ENCODE results near the gene DDAH1.

Gene DDAH1

DNA sequence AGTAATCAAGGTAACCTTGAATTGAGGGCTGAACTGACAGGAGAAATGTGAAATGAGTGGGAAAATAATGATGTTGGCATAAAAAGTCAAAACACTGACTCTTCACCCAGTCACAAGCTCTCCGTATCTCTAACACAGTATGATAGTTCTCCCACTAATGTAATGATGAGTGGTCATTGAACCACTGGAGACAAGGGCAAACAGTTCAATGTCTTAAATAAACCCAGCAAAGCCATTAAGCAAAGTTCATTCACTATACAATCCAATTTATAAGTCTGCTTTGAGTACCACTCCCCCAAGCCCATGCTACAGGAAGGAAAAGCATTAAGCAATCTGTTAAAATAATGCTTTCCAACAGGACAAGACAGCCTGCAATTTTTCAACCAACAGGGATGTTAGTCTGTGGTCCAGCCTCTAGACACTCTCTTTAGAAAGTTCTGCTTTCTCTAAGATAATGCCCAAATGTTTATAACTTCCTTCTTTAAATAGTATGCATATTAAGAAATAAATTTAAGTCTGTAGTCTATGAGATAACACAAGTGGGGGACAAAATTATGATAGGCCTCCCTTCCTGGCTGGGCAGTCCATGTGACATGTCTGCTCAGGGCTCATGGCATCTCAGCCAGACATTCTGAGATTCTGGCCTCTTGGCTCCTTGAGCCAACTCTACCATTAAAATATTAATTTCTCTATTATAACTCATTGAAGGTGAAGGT, 25.5 kb upstream of the DDAH1 start:
- H3K27ac ChIP-seq (ENCODE audit: low read depth, low read length) = no peak overlapping the region
- H3K79me2 ChIP-seq (ENCODE audit: control insufficient read depth, insufficient read depth, low read length, unreplicated experiment) = peaks cover 3% of the 10 kb centered on the region
- peaks cover 4% of the 10 kb centered on the region; the same call in 1 of the 2 replicates for H3K36me3 ChIP-seq (ENCODE audit: insufficient read depth, low read length)
- H2AFZ ChIP-seq (ENCODE audit: low read length, unreplicated experiment) = no peak overlapping the region
- peaks cover 19% of the 10 kb centered on the region for H3K4me1 ChIP-seq (ENCODE audit: control insufficient read depth, insufficient read depth, low read length, unreplicated experiment)
- no peaks in the 10 kb centered on the region for H3K27me3 ChIP-seq (ENCODE audit: insufficient read depth, low read length)
- no peak overlapping the region for H3K4me3 ChIP-seq (ENCODE audit: low read depth, low read length)

DNA sequence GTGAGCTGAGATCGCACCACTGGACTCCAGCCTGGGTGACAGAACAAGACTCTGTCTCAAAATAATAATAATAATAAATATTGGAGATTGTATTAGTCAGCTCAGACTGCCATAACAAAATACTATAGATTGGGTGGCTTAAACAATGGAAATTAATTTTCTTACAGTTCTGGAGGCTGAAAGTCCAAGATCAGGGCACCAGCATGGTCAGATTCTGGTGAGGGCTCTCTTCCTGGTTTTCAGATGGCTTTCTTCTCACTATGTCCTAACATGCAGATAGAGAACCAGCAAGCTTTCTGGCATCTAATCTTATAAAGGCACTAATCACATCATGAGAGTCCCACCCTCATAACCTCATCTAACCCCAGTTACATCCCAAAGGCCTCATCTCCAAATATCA, 23.2 kb upstream of the DDAH1 start:
- H2AFZ ChIP-seq (ENCODE audit: low read length, unreplicated experiment) = no peak overlapping the region
- H3K36me3 ChIP-seq (ENCODE audit: insufficient read depth, low read length) = peaks cover 4% of the 10 kb centered on the region; the same call in 1 of the 2 replicates
- no peaks in the 10 kb centered on the region for H3K27me3 ChIP-seq (ENCODE audit: insufficient read depth, low read length)
- peaks cover 19% of the 10 kb centered on the region for H3K4me1 ChIP-seq (ENCODE audit: control insufficient read depth, insufficient read depth, low read length, unreplicated experiment)
- H3K27ac ChIP-seq (ENCODE audit: low read depth, low read length) = no peak overlapping the region
- no peak overlapping the region for H3K4me3 ChIP-seq (ENCODE audit: low read depth, low read length)
- no peaks in the 10 kb centered on the region for H3K79me2 ChIP-seq (ENCODE audit: control insufficient read depth, insufficient read depth, low read length, unreplicated experiment)

DNA sequence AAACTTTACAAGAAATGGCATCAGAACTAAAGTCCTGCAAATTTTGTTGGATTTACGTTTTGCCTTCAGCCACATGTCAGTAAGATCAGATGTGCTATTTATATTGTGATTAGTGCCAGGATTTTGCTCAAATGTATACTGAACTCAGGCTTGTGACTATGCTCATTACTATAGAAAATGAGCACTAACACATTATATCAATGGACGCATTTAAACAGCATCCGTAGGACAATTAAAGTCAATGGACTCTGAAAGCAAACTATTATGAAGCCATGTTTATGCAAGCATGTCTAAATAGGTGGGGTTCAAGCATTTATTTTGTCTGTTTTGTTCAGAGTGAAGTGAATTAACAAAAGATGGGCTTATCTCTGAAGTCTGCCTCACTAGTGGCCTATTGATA, 20.6 kb upstream of the DDAH1 start:
- H3K4me1 ChIP-seq (ENCODE audit: control insufficient read depth, insufficient read depth, low read length, unreplicated experiment) = peaks cover 19% of the 10 kb centered on the region
- H3K79me2 ChIP-seq (ENCODE audit: control insufficient read depth, insufficient read depth, low read length, unreplicated experiment) = no peaks in the 10 kb centered on the region

DNA sequence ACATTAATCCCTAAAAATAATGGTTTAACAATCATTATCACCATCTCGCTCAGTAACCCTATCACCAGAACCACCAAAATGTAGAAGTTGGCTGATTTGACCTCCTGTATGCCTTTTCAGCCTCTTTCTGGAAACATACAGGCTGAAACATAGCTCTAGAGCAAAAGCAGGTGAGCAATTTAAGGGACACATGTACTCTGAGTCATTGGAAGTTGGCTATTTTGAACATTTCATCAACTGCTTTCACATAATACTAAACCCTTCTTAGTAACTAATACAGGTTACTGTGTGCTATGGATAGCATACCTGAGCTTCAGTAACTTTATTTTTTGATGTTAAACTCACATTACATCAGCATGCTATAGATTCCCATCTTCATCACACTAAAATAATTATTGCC, 19.8 kb upstream of the DDAH1 start:
- H3K27ac ChIP-seq (ENCODE audit: low read depth, low read length) = no peak overlapping the region
- peaks cover 19% of the 10 kb centered on the region for H3K4me1 ChIP-seq (ENCODE audit: control insufficient read depth, insufficient read depth, low read length, unreplicated experiment)
- no peak overlapping the region for H2AFZ ChIP-seq (ENCODE audit: low read length, unreplicated experiment)
- no peaks in the 10 kb centered on the region for H3K27me3 ChIP-seq (ENCODE audit: insufficient read depth, low read length)
- H3K4me3 ChIP-seq (ENCODE audit: low read depth, low read length) = no peak overlapping the region
- H3K36me3 ChIP-seq (ENCODE audit: insufficient read depth, low read length) = peaks cover 8% of the 10 kb centered on the region; the same call in 1 of the 2 replicates
- H3K79me2 ChIP-seq (ENCODE audit: control insufficient read depth, insufficient read depth, low read length, unreplicated experiment) = no peaks in the 10 kb centered on the region

More for the DNA sequence above, 20.6 kb upstream of the DDAH1 start:
- Histone ChIP-seq H3K4me3 (ENCODE audit: low read depth, low read length) (no peak overlapping the region), H2AFZ (ENCODE audit: low read length, unreplicated experiment) (no peak overlapping the region), H3K27me3 (ENCODE audit: insufficient read depth, low read length) (no peaks in the 10 kb centered on the region), H3K27ac (ENCODE audit: low read depth, low read length) (no peak overlapping the region), H3K36me3 (ENCODE audit: insufficient read depth, low read length) (peaks cover 4% of the 10 kb centered on the region; the same call in 1 of the 2 replicates)

DNA sequence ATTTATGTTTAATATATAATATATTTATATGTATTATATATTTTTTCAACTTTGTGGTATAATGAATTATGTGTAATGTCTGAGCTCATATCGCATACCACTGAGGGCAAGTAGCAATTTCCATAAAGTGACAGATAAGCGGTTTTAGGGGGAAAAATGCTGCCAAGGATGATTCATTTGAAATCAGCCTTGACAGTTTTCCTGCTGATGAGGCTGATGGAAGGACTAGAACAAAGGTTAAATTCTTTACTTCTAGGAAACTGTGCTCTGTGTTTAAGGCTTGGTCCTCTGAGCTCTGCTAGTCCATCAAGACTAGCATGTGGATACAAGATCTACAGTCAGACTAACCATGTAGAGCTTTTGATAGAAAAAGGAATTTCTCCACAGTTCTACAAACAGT, 19.3 kb upstream of the DDAH1 start:
- no peaks in the 10 kb centered on the region for H3K79me2 ChIP-seq (ENCODE audit: control insufficient read depth, insufficient read depth, low read length, unreplicated experiment)
- no peaks in the 10 kb centered on the region for H3K27me3 ChIP-seq (ENCODE audit: insufficient read depth, low read length)
- H3K36me3 ChIP-seq (ENCODE audit: insufficient read depth, low read length) = peaks cover 11% of the 10 kb centered on the region; the same call in 1 of the 2 replicates
- peaks cover 19% of the 10 kb centered on the region for H3K4me1 ChIP-seq (ENCODE audit: control insufficient read depth, insufficient read depth, low read length, unreplicated experiment)
- H3K4me3 ChIP-seq (ENCODE audit: low read depth, low read length) = no peak overlapping the region
- no peak overlapping the region for H2AFZ ChIP-seq (ENCODE audit: low read length, unreplicated experiment)
- H3K27ac ChIP-seq (ENCODE audit: low read depth, low read length) = no peak overlapping the region

DNA sequence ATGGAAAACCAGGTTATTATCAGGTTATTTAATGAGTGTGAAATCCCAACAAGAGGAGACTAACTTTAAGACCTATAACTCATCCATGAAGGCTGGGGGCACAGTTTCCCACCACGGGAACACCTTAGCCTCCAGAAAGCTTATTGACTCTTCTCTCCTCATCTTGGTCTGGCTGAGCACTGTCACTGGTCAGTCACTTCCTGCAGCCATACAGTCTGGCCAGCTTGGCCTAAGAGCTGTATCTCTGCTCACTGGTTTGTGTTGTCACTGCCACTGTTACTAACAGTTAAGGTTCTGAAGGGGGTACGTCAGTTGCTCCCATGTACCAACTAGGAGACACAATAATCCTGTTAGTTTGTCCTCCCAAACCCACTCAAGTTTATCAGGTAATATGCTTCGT, 16.7 kb upstream of the DDAH1 start:
- H3K27me3 ChIP-seq (ENCODE audit: insufficient read depth, low read length) = no peaks in the 10 kb centered on the region
- peaks cover 19% of the 10 kb centered on the region for H3K4me1 ChIP-seq (ENCODE audit: control insufficient read depth, insufficient read depth, low read length, unreplicated experiment)
- no peak overlapping the region for H3K27ac ChIP-seq (ENCODE audit: low read depth, low read length)
- no peaks in the 10 kb centered on the region for H3K79me2 ChIP-seq (ENCODE audit: control insufficient read depth, insufficient read depth, low read length, unreplicated experiment)
- no peak overlapping the region for H2AFZ ChIP-seq (ENCODE audit: low read length, unreplicated experiment)
- 0 out of 2 replicates have a peak, but pooled peaks cover 7% of the 10 kb centered on the region for H3K36me3 ChIP-seq (ENCODE audit: insufficient read depth, low read length)
- H3K4me3 ChIP-seq (ENCODE audit: low read depth, low read length) = no peak overlapping the region

DNA sequence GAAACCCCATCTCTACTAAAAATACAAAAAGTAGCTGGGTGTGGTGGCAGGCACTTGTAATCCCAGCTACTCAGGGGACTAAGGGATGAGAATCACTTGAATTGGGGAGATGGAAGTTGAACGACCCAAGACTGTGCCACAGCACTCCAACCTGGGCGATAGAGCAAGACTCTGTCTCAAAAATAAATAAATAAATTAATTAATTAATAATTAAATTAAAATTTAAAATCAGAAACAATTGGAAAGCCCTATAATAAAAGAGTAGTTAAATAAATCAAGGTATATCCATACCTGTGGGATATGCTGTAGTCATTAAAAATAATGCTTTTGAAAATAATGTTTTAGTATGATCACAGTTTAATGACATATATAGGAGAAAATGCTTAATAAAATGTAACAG, 15.6 kb upstream of the DDAH1 start:
- no peak overlapping the region for H2AFZ ChIP-seq (ENCODE audit: low read length, unreplicated experiment)
- H3K27ac ChIP-seq (ENCODE audit: low read depth, low read length) = no peak overlapping the region
- H3K27me3 ChIP-seq (ENCODE audit: insufficient read depth, low read length) = no peaks in the 10 kb centered on the region
- H3K4me1 ChIP-seq (ENCODE audit: control insufficient read depth, insufficient read depth, low read length, unreplicated experiment) = peaks cover 16% of the 10 kb centered on the region
- H3K4me3 ChIP-seq (ENCODE audit: low read depth, low read length) = no peak overlapping the region
- no peaks in the 10 kb centered on the region for H3K79me2 ChIP-seq (ENCODE audit: control insufficient read depth, insufficient read depth, low read length, unreplicated experiment)
- H3K36me3 ChIP-seq (ENCODE audit: insufficient read depth, low read length) = 0 out of 2 replicates have a peak, but pooled peaks cover 7% of the 10 kb centered on the region

DNA sequence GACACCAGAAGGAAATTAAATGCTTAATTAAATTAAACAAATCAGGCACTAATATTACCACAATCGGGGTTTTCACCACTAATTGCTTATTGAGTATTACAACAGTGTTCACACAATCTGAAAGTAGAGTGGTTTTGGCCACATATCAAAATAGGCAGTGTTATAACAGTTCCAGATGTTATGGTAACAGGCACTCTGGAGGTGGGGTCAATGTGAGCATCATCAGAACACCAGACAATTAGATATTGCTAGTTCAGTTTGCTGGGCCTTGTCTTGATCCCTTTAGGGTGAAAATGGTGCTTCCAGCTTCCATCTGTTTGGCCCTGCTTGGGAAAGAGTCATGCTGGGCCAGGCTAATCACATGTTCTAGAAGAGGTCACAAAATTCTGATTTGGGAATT, 14.5 kb upstream of the DDAH1 start:
- no peak overlapping the region for H3K27ac ChIP-seq (ENCODE audit: low read depth, low read length)
- H3K4me1 ChIP-seq (ENCODE audit: control insufficient read depth, insufficient read depth, low read length, unreplicated experiment) = peaks cover 6% of the 10 kb centered on the region
- no peaks in the 10 kb centered on the region for H3K27me3 ChIP-seq (ENCODE audit: insufficient read depth, low read length)
- H3K79me2 ChIP-seq (ENCODE audit: control insufficient read depth, insufficient read depth, low read length, unreplicated experiment) = no peaks in the 10 kb centered on the region
- H3K4me3 ChIP-seq (ENCODE audit: low read depth, low read length) = no peak overlapping the region
- H3K36me3 ChIP-seq (ENCODE audit: insufficient read depth, low read length) = peaks cover 11% of the 10 kb centered on the region; the same call in 1 of the 2 replicates
- no peak overlapping the region for H2AFZ ChIP-seq (ENCODE audit: low read length, unreplicated experiment)

DNA sequence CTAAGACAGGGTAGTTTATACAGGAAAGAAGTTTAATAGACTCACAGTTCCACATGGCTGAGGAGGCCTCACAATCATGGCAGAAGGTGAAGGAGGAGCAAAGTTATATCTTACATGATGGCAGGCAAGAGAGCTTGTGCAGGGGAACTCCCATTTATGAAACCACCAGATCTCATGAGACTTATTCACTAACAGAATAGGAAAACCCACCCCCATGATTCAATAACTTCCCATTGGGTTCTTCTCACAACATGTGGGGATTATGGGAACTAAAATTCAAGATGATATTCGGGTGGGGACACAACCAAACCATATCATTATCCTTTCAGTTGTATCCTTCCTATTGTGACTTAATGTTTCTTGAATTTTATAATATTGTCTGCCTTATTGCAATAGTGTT, 13.4 kb upstream of the DDAH1 start:
- no peak overlapping the region for H2AFZ ChIP-seq (ENCODE audit: low read length, unreplicated experiment)
- H3K27ac ChIP-seq (ENCODE audit: low read depth, low read length) = no peak overlapping the region
- H3K4me3 ChIP-seq (ENCODE audit: low read depth, low read length) = no peak overlapping the region
- H3K79me2 ChIP-seq (ENCODE audit: control insufficient read depth, insufficient read depth, low read length, unreplicated experiment) = no peaks in the 10 kb centered on the region
- peaks cover 11% of the 10 kb centered on the region; the same call in 1 of the 2 replicates for H3K36me3 ChIP-seq (ENCODE audit: insufficient read depth, low read length)
- H3K27me3 ChIP-seq (ENCODE audit: insufficient read depth, low read length) = no peaks in the 10 kb centered on the region
- H3K4me1 ChIP-seq (ENCODE audit: control insufficient read depth, insufficient read depth, low read length, unreplicated experiment) = no peaks in the 10 kb centered on the region

DNA sequence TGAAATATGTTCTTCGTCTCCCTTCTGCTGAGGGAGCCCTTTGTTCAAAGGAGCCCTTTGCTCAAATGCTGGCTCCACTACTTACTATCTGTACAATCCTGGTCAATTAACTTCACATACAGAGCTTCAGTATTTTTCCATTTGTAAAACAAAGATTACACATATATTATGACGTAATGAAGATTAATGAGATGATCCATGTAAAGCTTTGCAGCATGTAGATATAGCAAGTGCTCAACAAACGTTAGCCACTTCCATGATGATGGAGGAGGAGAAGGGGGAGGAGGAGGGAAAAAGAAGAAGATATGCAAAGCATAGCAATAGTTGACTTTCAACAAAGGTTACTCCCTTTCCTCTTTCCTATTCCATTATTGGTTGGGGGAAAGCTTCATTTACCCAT, 10.1 kb upstream of the DDAH1 start:
- no peak overlapping the region for H3K4me3 ChIP-seq (ENCODE audit: low read depth, low read length)
- H3K79me2 ChIP-seq (ENCODE audit: control insufficient read depth, insufficient read depth, low read length, unreplicated experiment) = no peaks in the 10 kb centered on the region
- H3K27me3 ChIP-seq (ENCODE audit: insufficient read depth, low read length) = no peaks in the 10 kb centered on the region
- no peak overlapping the region for H3K27ac ChIP-seq (ENCODE audit: low read depth, low read length)
- no peaks in the 10 kb centered on the region for H3K4me1 ChIP-seq (ENCODE audit: control insufficient read depth, insufficient read depth, low read length, unreplicated experiment)
- no peak overlapping the region for H2AFZ ChIP-seq (ENCODE audit: low read length, unreplicated experiment)
- peaks cover 16% of the 10 kb centered on the region; the same call in 1 of the 2 replicates for H3K36me3 ChIP-seq (ENCODE audit: insufficient read depth, low read length)

DNA sequence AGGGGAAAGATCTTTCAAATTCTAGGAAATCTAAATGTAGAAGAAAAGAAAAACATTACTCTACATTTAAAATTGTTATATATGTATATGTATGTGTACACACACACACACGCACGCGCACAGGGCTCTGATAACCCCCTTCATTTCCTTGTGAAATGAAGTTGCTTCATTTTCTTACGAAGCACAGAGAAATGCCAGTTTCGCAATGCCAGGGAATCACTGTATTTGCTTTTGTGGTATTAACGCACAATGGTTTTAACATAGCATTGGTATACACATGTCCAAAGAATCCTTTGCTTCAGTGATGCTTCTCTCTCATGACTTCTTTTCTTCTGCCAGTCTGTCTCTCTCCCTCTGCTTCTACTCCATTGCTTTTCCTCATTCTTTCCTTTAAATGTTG, 8.4 kb upstream of the DDAH1 start:
- H3K79me2 ChIP-seq (ENCODE audit: control insufficient read depth, insufficient read depth, low read length, unreplicated experiment) = no peaks in the 10 kb centered on the region

More for the DNA sequence above, 8.4 kb upstream of the DDAH1 start:
- H3K4me1 ChIP-seq (ENCODE audit: control insufficient read depth, insufficient read depth, low read length, unreplicated experiment) = no peaks in the 10 kb centered on the region
- H3K4me3 ChIP-seq (ENCODE audit: low read depth, low read length) = no peak overlapping the region
- H2AFZ ChIP-seq (ENCODE audit: low read length, unreplicated experiment) = no peak overlapping the region
- H3K36me3 ChIP-seq (ENCODE audit: insufficient read depth, low read length) = peaks cover 10% of the 10 kb centered on the region; the same call in 1 of the 2 replicates
- peak overlapping the region; percentile 37 for H3K27ac ChIP-seq (ENCODE audit: low read depth, low read length)
- H3K27me3 ChIP-seq (ENCODE audit: insufficient read depth, low read length) = no peaks in the 10 kb centered on the region

Data from ACC112 (cell line).